Muscle layer of duodenum (tissue), 2 donors: Measurements from ENCODE around the gene ZNF646.

Experiments
- H3K27ac ChIP-seq: one replicate; pipeline ENCODE4 v1.7.0; 2013; ENCODE audit warnings: mild to moderate bottlenecking, low read length
- H3K27me3 ChIP-seq: one replicate; pipeline ENCODE4 v1.7.0; 2013; ENCODE audit warnings: low read depth, mild to moderate bottlenecking, control low read depth, low read length
- H3K36me3 ChIP-seq, 2 donors: one replicate each; pipeline ENCODE4 v1.7.0; 2013; ENCODE audit warnings: low read length in 2 of 2, control low read depth in 1 of 2, mild to moderate bottlenecking in 1 of 2; ENCODE audit not compliant: insufficient read depth in 2 of 2, control insufficient read depth in 1 of 2
- H3K4me1 ChIP-seq, 2 donors: one replicate each; pipeline ENCODE4 v1.7.0; 2013; ENCODE audit warnings: low read length in 2 of 2, mild to moderate bottlenecking in 2 of 2, control low read depth in 1 of 2, moderate library complexity in 1 of 2; ENCODE audit not compliant: insufficient read depth in 2 of 2, control insufficient read depth in 1 of 2
- H3K4me3 ChIP-seq, 2 donors: one replicate each; pipeline ENCODE4 v1.7.0; 2013; ENCODE audit warnings: low read length in 2 of 2, low read depth in 1 of 2, mild to moderate bottlenecking in 1 of 2
- H3K9me3 ChIP-seq, 2 donors: one replicate each; pipeline ENCODE4 v1.7.0; 2013; ENCODE audit warnings: low read length in 2 of 2, control low read depth in 1 of 2, mild to moderate bottlenecking in 1 of 2; ENCODE audit not compliant: control insufficient read depth in 1 of 2
- donor health status: healthy.

The ZNF646 gene

DNA sequence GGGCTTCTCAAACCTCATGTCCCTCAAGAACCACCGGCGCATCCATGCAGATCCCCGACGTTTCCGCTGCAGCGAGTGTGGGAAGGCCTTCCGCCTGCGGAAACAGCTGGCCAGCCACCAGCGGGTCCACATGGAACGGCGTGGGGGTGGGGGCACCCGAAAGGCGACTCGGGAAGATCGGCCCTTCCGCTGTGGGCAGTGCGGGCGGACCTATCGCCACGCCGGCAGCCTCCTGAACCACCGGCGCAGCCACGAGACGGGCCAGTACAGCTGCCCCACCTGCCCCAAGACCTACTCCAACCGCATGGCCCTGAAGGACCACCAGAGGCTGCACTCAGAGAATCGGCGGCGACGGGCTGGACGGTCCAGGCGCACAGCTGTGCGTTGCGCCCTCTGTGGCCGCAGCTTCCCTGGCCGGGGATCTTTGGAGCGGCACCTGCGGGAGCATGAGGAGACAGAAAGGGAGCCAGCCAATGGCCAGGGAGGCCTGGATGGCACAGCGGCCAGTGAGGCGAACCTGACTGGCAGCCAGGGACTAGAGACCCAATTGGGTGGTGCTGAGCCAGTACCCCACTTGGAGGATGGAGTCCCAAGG lies 5.9 kb downstream of the ZNF646 start:
- Histone ChIP-seq H3K36me3 (peaks cover 30 to 79% of the 10 kb centered on the region in 2 donors), H3K27ac (no peak overlapping the region), H3K4me3 (no peak overlapping the region), H3K9me3 (no peaks in the 10 kb centered on the region), H3K27me3 (no peaks in the 10 kb centered on the region), H3K4me1 (peaks cover 4 to 22% of the 10 kb centered on the region in 2 donors)

DNA sequence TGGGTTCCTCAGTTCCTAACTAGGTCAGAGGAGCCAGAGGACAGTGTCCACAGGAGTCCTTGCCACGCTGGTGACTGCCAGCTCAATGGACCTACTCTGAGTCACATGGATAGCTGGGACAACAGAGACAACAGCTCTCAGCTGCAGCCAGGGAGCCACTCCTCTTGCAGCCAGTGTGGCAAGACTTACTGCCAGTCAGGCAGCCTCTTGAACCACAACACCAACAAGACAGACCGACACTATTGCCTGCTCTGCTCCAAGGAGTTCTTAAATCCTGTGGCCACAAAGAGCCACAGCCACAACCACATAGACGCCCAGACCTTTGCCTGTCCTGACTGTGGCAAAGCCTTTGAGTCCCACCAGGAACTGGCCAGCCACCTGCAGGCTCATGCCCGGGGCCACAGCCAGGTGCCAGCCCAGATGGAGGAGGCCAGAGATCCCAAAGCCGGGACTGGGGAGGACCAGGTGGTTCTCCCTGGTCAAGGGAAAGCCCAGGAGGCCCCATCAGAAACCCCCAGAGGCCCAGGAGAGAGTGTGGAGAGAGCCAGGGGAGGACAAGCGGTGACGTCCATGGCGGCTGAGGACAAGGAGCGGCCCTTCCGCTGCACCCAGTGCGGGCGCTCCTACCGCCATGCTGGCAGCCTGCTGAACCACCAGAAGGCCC lies 6.7 kb downstream of the ZNF646 start:
- Histone ChIP-seq H3K27ac (no peak overlapping the region), H3K36me3 (peaks cover 30 to 86% of the 10 kb centered on the region in 2 donors), H3K9me3 (no peaks in the 10 kb centered on the region), H3K4me1 (peaks cover under 1 to 15% of the 10 kb centered on the region in 2 donors), H3K4me3 (no peak overlapping the region), H3K27me3 (no peaks in the 10 kb centered on the region)

DNA sequence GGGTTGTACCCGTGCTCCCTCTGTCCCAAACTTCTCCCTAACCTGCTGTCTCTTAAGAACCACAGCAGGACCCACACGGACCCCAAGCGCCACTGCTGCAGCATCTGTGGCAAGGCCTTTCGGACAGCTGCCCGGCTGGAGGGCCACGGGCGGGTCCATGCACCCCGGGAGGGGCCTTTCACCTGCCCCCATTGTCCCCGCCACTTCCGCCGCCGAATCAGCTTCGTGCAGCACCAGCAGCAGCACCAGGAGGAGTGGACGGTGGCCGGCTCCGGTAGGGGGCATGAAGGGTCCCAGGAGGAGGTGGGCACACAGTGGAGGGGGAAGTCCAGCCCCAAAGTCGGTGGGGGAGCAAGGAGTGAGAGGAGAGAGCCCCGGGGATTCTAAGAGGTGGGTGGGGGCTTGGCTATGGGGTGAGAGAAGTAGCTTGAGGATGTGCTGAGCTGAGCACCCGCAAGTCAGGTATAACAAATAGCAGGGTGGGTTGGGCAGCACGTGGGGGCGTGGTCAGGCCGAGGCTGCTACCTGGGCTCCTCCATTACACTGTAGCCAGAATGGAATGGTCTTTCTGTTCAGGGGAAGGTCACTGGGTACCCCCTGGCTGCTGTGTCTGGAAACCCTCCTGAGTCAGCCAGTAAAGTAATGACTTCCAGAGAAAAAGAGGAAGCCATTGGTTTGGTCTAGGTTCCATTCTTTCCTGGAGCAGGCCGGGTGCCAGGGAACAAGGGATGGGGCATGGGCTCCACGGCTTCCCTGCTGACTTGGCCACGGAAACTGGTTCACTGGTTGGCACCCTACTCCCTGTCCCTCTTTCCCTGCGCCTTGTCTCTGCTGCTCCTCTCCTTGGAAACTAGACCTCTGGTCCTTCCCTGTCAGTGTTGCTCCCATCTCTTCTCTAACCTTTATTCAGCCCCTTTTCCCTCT lies 7.5 kb downstream of the ZNF646 start:
- H3K4me1 ChIP-seq, result peaks cover 0 to 10% of the 10 kb centered on the region in 2 donors
- H3K36me3 ChIP-seq, result peaks cover 29 to 85% of the 10 kb centered on the region in 2 donors
- H3K9me3 ChIP-seq, result no peaks in the 10 kb centered on the region
- H3K27ac ChIP-seq, result no peak overlapping the region
- no peaks in the 10 kb centered on the region for H3K27me3 ChIP-seq
- H3K4me3 ChIP-seq, result no peak overlapping the region

DNA sequence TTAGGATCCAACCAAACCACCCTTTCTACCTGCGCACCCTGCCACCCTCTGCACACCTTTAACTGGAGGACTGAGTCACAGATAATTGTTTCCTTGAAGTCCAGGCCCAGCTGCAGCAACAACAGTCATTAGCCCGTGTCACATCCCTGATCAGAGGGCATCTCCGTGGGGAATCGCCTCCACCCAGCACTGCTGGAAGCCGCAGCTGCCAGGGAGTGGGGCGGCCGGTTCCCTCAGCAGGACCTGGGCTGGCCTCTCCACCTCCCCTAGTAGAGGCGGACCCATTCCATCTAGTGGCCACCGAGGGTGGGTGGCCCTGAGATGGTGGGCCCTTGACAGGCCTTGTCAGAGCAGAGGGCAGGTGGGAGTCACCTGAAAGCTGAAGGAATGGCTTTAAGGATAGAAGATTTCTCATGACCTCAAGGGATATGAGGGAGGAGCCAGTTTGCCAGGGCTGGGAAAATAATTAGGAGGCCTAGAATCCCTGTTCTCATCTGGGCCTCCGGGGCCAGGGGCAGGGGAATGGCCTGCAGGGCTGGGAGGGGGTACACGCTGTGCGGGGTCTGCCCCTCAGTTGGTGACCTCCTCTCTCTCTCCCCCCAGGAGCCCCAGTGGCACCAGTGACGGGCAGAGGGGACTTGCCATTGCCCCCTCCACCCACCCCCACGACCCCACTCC lies 8.3 kb downstream of the ZNF646 start:
- peaks cover 21 to 85% of the 10 kb centered on the region in 2 donors for H3K36me3 ChIP-seq
- no peak overlapping the region for H3K4me3 ChIP-seq
- H3K27ac ChIP-seq, result no peak overlapping the region
- H3K27me3 ChIP-seq, result no peaks in the 10 kb centered on the region
- H3K9me3 ChIP-seq, result no peaks in the 10 kb centered on the region
- peaks cover 0 to 10% of the 10 kb centered on the region in 2 donors for H3K4me1 ChIP-seq

DNA sequence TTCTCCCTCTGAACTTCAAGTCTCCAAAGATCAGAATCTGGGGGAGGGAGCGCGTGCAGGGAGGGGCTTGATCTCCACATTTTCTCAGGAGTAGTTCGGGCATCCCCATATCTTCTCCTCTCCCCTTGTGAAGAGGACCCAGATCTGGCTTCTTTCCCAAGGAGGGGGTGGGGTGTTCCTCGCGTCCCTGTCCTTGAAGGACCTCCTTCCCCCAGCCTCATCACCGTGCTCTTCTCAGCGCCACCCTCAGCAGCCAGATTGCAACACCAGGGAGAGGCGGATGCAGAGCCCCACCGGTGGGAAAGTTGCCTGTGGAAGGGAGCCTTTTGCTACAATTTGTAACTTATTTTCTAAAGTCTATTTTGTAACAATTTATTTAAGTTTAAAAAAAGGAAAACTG lies 8.9 kb downstream of the ZNF646 start:
- H3K27ac ChIP-seq, result no peak overlapping the region

DNA sequence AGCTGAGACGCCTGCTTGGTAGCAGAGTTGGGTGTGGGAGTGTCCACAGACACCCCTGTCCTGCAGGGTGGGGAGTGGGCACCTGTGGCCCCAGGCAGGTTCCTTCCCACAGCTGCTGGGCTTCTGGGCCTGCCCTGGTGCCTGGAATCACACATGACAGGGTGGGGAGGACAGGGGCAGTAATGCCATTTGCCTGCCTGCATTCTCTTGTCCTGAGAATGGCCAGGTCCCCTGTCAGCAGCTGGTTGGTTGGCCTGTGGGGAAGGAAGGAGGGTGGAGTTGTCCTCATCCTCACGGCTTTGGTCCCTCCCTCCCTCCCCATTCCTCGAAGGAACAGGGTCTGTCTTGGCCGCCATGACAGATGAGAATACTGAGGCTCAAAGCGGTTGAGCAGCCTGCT lies 9.3 kb downstream of the ZNF646 start:
- Histone ChIP-seq H3K9me3 (no peaks in the 10 kb centered on the region), H3K36me3 (peaks cover 16 to 76% of the 10 kb centered on the region in 2 donors)

More for the DNA sequence above, 8.9 kb downstream of the ZNF646 start:
- Histone ChIP-seq H3K36me3 (peaks cover 19 to 81% of the 10 kb centered on the region in 2 donors), H3K4me3 (no peak overlapping the region), H3K27me3 (no peaks in the 10 kb centered on the region), H3K9me3 (no peaks in the 10 kb centered on the region), H3K4me1 (peaks cover 0 to 10% of the 10 kb centered on the region in 2 donors)

DNA sequence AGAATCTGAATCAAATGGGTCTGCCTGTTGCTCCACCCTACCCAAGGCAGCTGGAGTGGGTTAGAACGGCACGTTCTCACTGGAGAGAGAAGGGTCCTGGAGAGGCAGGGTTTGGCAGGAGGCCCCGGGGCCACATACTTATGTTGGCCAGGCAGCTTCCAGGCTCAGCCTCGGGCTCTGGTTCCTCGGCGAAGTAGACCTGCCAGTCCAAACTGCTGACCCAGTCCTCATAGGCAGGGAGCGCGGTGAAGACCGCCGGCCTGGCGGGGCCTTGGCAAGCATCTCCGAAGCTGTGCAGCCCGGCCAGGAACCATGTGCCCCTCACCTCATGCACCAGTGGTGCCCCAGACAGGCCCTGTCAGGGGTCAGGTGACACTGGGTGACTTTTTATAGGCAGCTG lies 9.8 kb downstream of the ZNF646 start:
- Histone ChIP-seq H3K27ac (no peak overlapping the region), H3K27me3 (no peaks in the 10 kb centered on the region), H3K36me3 (peaks cover 12 to 73% of the 10 kb centered on the region in 2 donors), H3K4me1 (peaks cover 0 to 10% of the 10 kb centered on the region in 2 donors), H3K4me3 (no peak overlapping the region), H3K9me3 (no peaks in the 10 kb centered on the region)

More for the DNA sequence above, 9.3 kb downstream of the ZNF646 start:
- no peaks in the 10 kb centered on the region for H3K27me3 ChIP-seq
- peaks cover 0 to 10% of the 10 kb centered on the region in 2 donors for H3K4me1 ChIP-seq
- H3K27ac ChIP-seq, result no peak overlapping the region
- H3K4me3 ChIP-seq, result no peak overlapping the region

DNA sequence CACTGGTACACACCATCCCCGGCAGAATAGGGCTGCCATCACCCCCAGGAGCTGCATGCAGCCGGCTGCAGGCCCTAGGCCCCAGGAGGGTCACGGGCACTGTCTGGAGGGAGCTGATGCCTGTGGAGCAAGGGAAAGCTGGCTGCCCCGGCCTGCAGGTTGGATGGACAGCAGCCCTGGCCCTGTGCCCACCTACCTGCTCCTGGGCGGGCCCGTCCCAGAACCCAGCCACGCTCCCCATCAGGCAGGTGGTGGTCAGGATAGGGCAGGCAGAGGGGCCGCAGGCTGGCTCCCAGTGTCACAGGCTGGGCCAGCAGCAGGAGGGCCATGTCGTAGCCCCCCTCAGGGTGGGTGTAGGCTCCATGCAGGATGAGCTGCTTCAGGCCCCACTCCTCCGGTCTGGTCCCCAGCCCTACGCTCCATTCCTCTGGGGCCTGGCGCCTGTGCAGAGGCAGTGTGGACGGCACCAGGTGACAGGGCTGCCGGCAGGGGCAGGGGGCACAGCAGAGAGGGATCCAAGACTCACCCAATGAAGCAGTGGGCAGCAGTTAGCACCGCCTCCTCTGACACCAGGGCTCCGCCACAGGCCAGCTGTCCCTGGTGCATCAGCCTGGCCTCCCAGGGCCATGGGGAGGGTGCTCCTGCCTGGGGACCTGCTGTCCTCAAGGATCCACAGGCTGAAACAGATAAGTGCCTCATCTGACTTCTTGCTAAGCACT lies 10.5 kb downstream of the ZNF646 start:
- Histone ChIP-seq H3K9me3 (no peaks in the 10 kb centered on the region), H3K4me1 (peaks cover 0 to 10% of the 10 kb centered on the region in 2 donors), H3K27me3 (no peaks in the 10 kb centered on the region), H3K4me3 (no peak overlapping the region), H3K27ac (no peak overlapping the region), H3K36me3 (peaks cover 8 to 70% of the 10 kb centered on the region in 2 donors)

DNA sequence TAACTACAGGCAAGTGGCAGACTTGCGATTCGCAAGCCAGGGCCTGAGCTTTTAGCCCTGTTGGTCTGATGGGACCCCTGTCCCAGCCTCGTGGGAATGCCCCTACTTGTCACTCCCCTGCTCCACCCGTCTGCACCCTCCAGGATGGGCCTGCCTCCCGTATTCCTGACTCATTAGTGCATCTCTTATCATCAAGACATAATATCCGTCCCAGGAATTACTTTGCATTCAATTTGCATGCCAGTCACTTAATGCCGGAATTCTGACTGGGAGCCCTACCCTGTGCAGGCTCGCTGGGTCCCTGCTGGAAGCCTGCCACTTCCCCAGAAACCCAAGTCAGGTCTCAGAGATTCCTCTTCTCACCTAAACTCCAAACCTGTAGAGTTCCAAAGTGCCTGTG lies 11.2 kb downstream of the ZNF646 start:
- Histone ChIP-seq H3K27me3 (no peaks in the 10 kb centered on the region), H3K4me1 (peaks cover 0 to 10% of the 10 kb centered on the region in 2 donors), H3K36me3 (peaks cover 8 to 65% of the 10 kb centered on the region in 2 donors), H3K27ac (no peak overlapping the region), H3K4me3 (no peak overlapping the region), H3K9me3 (no peaks in the 10 kb centered on the region)

DNA sequence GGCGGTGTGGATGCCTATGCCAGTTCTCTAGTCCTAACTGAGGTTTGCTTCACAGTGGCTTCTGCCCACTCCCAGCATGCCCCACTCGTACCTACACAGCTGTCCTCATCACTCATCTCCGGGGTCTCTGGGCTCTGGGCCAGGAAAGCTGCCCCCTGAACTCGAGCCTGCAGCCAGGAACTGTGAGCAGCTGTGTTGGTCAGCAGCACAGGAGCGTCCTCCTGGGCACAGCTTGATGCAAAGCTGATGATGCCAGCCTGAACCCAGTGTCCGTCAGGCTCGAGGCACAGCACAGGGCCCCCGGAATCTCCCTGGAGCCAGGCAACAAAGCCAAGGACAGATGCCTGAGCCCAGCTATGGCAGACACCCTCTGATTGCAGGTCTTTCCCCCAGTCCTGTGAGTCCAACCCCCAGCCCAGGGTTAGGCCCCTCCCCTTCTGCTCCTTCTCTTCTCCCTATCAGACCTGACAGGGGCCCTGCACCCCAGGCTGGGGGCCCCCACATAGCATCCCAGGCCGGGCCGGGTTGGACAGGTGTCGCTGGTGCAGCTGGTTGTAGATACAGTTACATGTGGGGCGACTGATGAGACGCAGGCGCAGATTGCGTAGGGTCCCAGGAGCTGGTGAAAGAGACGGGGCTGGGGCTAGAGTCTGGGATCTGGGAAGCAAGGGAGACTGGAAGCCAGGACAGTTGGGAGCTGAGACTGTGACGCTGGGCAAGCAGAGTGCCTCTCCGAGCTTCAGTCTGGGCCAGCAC lies 11.8 kb downstream of the ZNF646 start:
- H3K36me3 ChIP-seq, result peaks cover 6 to 65% of the 10 kb centered on the region in 2 donors
- H3K9me3 ChIP-seq, result no peaks in the 10 kb centered on the region
- peaks cover 0 to 10% of the 10 kb centered on the region in 2 donors for H3K4me1 ChIP-seq
- no peak overlapping the region for H3K27ac ChIP-seq
- H3K27me3 ChIP-seq, result no peaks in the 10 kb centered on the region
- H3K4me3 ChIP-seq, result no peak overlapping the region
